Caco-2 (cell line): ENCODE measurements around the gene TAF3. TPM values are rescaled to one million over a fixed set of nuclear protein-coding genes. Genes with fewer than 3 reads are reported as not detected.

Experiments
- BruUV-seq: library from RNA; stranded (reverse); fragments of 400-500 nt; replicated peaks from 2 replicates; lab custom pipeline; 2021; lab: Mats Ljungman, UMichigan
- CTCF ChIA-PET: fragments of 300-600 bp; sonication (Branson Sonifier 250); formaldehyde crosslinking; loops from one replicate; lab custom pipeline; 2022; ENCODE audit warnings: antibody characterized with exemption; lab: Charles Lee
- POLR2A ChIA-PET: fragments of 300-600 bp; sonication (Branson Sonifier 250); formaldehyde crosslinking; loops from one replicate; lab custom pipeline; 2022; ENCODE audit warnings: antibody characterized with exemption; lab: Charles Lee
- DNase-seq, 2 experiments: peaks; one replicate each; pipeline versions ENCODE4 v3.0.0 to v3.0.0-alpha.2; 2020 to 2022
- H3K27me3 ChIP-seq: replicated peaks from 2 replicates; pipeline ENCODE4 v1.6.0; 2011; ENCODE audit warnings: low read length; ENCODE audit not compliant: control insufficient read depth, insufficient read depth
- H3K36me3 ChIP-seq: 2 replicates; pipeline ENCODE4 v1.5.1; 2011; ENCODE audit warnings: low read length; ENCODE audit not compliant: control insufficient read depth, insufficient read depth
- H3K4me1 ChIP-seq: fragments of 250-450 bp; sonication (Bioruptor Pico); 2 replicates; pipeline ENCODE4 v1.5.1; 2020; ENCODE audit warnings: mild to moderate bottlenecking
- H3K4me3 ChIP-seq: 2 replicates; pipeline ENCODE4 v1.5.1; 2011; ENCODE audit warnings: low read depth, mild to moderate bottlenecking, control low read depth, low read length
- H3K9me3 ChIP-seq: fragments of 250-450 bp; sonication (Bioruptor Pico); 2 replicates; pipeline ENCODE4 v1.5.1; 2020; ENCODE audit warnings: mild to moderate bottlenecking, moderate library complexity
- H3K27ac Mint-ChIP-seq: one replicate; pipeline ENCODE4 v1.8.0; 2022; ENCODE audit warnings: mixed read lengths; ENCODE audit not compliant: unreplicated experiment
- H3K27me3 Mint-ChIP-seq: one replicate; pipeline ENCODE4 v1.8.0; 2022; ENCODE audit warnings: mixed read lengths; ENCODE audit not compliant: insufficient read depth, unreplicated experiment
- H3K36me3 Mint-ChIP-seq: one replicate; pipeline ENCODE4 v1.8.0; 2022; ENCODE audit warnings: mild to moderate bottlenecking, mixed read lengths; ENCODE audit not compliant: insufficient read depth, unreplicated experiment
- H3K4me1 Mint-ChIP-seq: one replicate; pipeline ENCODE4 v1.8.0; 2022; ENCODE audit warnings: low read depth, mixed read lengths; ENCODE audit not compliant: unreplicated experiment
- H3K4me3 Mint-ChIP-seq: one replicate; pipeline ENCODE4 v1.8.0; 2022; ENCODE audit warnings: mild to moderate bottlenecking, moderate library complexity, mixed read lengths; ENCODE audit not compliant: unreplicated experiment
- H3K9me3 Mint-ChIP-seq: one replicate; pipeline ENCODE4 v1.8.0; 2022; ENCODE audit warnings: mixed read lengths; ENCODE audit not compliant: unreplicated experiment
- CTCF ChIP-seq, 2 experiments: fragments of 200-600 bp in 1 of 2; IDR thresholded peaks; 1 replicate in 1 of 2; 2 replicates in 1 of 2; pipeline versions ENCODE4 v1.5.1 to v1.8.0; 2011 to 2022; ENCODE audit warnings: antibody characterized with exemption in 1 of 2, control low read depth in 1 of 2, inconsistent platforms in 1 of 2, low read depth in 1 of 2, low read length in 1 of 2, mild to moderate bottlenecking in 1 of 2, moderate library complexity in 1 of 2; ENCODE audit not compliant: insufficient read depth in 1 of 2, severe bottlenecking in 1 of 2, unreplicated experiment in 1 of 2
- intact Hi-C: fragments of 100-400 bp; cut with micrococcal nuclease; formaldehyde crosslinking; loops from one replicate; pipeline ENCODE4 v1.10.0; 2022; ENCODE audit not compliant: unreplicated experiment
- total RNA-seq: library from RNA; stranded (reverse); gene quantifications from 2 replicates; pipeline ENCODE4 v1.2.3, GENCODE V29; 2022

The TAF3 gene
- total RNA-seq, 1 experiment from 2014 or later, result 30.6 TPM

GRCh38 chr10:7895699-7896090, 77.4 kb downstream of the TAF3 start:
- intact Hi-C loops, result no loop called here
- CTCF ChIA-PET, result no interaction called here
- no TSS peak for BruUV-seq

GRCh38 chr10:7896297-7896696, 78.0 kb downstream of the TAF3 start:
- peaks cover 12% of the 10 kb centered on the region for H3K4me1 Mint-ChIP-seq

More at GRCh38 chr10:7895699-7896090, 77.4 kb downstream of the TAF3 start:
- no peaks in the 10 kb centered on the region for H3K9me3 ChIP-seq
- no peak overlapping the region for H3K4me3 ChIP-seq
- Mint-ChIP-seq H3K36me3 (peaks cover 18% of the 10 kb centered on the region), H3K4me3 (no peak overlapping the region), H3K27me3 (no peaks in the 10 kb centered on the region), H3K4me1 (peaks cover 12% of the 10 kb centered on the region), H3K27ac (no peak overlapping the region), H3K9me3 (peaks cover 10% of the 10 kb centered on the region)
- no peaks in the 10 kb centered on the region for H3K27me3 ChIP-seq
- POLR2A ChIA-PET, result no interaction called here
- no peak for DNase-seq
- H3K36me3 ChIP-seq, result no peaks in the 10 kb centered on the region; the same call in 1 of the 2 replicates
- TF ChIP-seq CTCF (IDR thresholded peaks at IDR 0.05; ENCODE audit: insufficient read depth in 1 of 2, low read depth in 1 of 2, low read length in 1 of 2, severe bottlenecking in 1 of 2, unreplicated experiment in 1 of 2), result no peak
- H3K4me1 ChIP-seq, result no peaks in the 10 kb centered on the region

GRCh38 chr10:7901256-7901655, 83.0 kb downstream of the TAF3 start:
- no peak for TF ChIP-seq CTCF (IDR thresholded peaks at IDR 0.05; ENCODE audit: insufficient read depth in 1 of 2, low read depth in 1 of 2, low read length in 1 of 2, severe bottlenecking in 1 of 2, unreplicated experiment in 1 of 2)
- Mint-ChIP-seq H3K27me3 (no peaks in the 10 kb centered on the region), H3K4me3 (no peak overlapping the region), H3K36me3 (peaks cover 18% of the 10 kb centered on the region), H3K9me3 (peaks cover 10% of the 10 kb centered on the region), H3K27ac (no peak overlapping the region), H3K4me1 (peaks cover 11% of the 10 kb centered on the region)
- Histone ChIP-seq H3K36me3 (no peaks in the 10 kb centered on the region; the same call in none of the 2 replicates), H3K9me3 (no peaks in the 10 kb centered on the region), H3K4me3 (no peak overlapping the region), H3K4me1 (no peaks in the 10 kb centered on the region), H3K27me3 (no peaks in the 10 kb centered on the region)
- DNase-seq, result no peak
- CTCF ChIA-PET, result no interaction called here
- BruUV-seq, result no TSS peak
- intact Hi-C loops, result no loop called here
- POLR2A ChIA-PET, result no interaction called here

More at GRCh38 chr10:7896297-7896696, 78.0 kb downstream of the TAF3 start:
- DNase-seq, result no peak
- Histone ChIP-seq H3K4me1 (no peaks in the 10 kb centered on the region), H3K9me3 (no peaks in the 10 kb centered on the region), H3K27me3 (no peaks in the 10 kb centered on the region), H3K36me3 (no peaks in the 10 kb centered on the region; the same call in 1 of the 2 replicates), H3K4me3 (no peak overlapping the region)
- BruUV-seq, result no TSS peak
- no peak for TF ChIP-seq CTCF (IDR thresholded peaks at IDR 0.05; ENCODE audit: insufficient read depth in 1 of 2, low read depth in 1 of 2, low read length in 1 of 2, severe bottlenecking in 1 of 2, unreplicated experiment in 1 of 2)
- intact Hi-C loops, result no loop called here
- Mint-ChIP-seq H3K36me3 (peaks cover 18% of the 10 kb centered on the region), H3K9me3 (peaks cover 10% of the 10 kb centered on the region), H3K27ac (no peak overlapping the region), H3K27me3 (no peaks in the 10 kb centered on the region), H3K4me3 (no peak overlapping the region)
- ChIA-PET POLR2A (no interaction called here), CTCF (no interaction called here)
